ENCODE measurements around the gene TMED10.

Gene TMED10

GRCh38 chr14:75084513-75084912, 91.9 kb downstream of the TMED10 start:
- DNase-seq (ENCODE audit: low spot score): no peak

GRCh38 chr14:75083271-75083670, 93.1 kb downstream of the TMED10 start:
- no peak for DNase-seq (ENCODE audit: low spot score)

- no peak for DNase-seq (ENCODE audit: low spot score)
These were observed 94.7 kb downstream of the TMED10 start for GRCh38 chr14:75081660-75082229.
